Fibroblast of lung (primary cell): Measurements from ENCODE around the gene C6orf132. TPM values are rescaled to one million over a fixed set of nuclear protein-coding genes. Genes with fewer than 3 reads are reported as not detected.
A peak's percentile ranks its signal among the peaks of the same experiment; 100 is the strongest.

Experiments
- DNase-seq, 2 donors: peaks; one replicate each; pipeline versions ENCODE4 v3.0.0 to v3.0.0-alpha.2; 2010; ENCODE audit warnings: low read depth in 2 of 2
- H2AFZ ChIP-seq: 2 replicates; pipeline ENCODE4 v1.5.1; 2012; ENCODE audit warnings: low read length, control low read depth, inconsistent platforms
- H3K27ac ChIP-seq: 2 replicates; pipeline ENCODE4 v1.5.1; 2011; ENCODE audit warnings: low read length, control low read depth; ENCODE audit not compliant: insufficient read depth
- H3K27me3 ChIP-seq: 2 replicates; pipeline ENCODE4 v1.5.1; 2011; ENCODE audit warnings: mild to moderate bottlenecking, low read length; ENCODE audit not compliant: control insufficient read depth, insufficient read depth
- H3K36me3 ChIP-seq: 2 replicates; pipeline ENCODE4 v1.5.1; 2011; ENCODE audit warnings: low read length; ENCODE audit not compliant: control insufficient read depth, insufficient read depth
- H3K4me1 ChIP-seq: 2 replicates; pipeline ENCODE4 v1.5.1; 2011; ENCODE audit warnings: low read length; ENCODE audit not compliant: control insufficient read depth, insufficient read depth; ENCODE audit errors: extremely low read depth
- H3K4me2 ChIP-seq: 2 replicates; pipeline ENCODE4 v1.5.1; 2011; ENCODE audit warnings: low read length, control low read depth; ENCODE audit not compliant: insufficient read depth; ENCODE audit errors: extremely low read depth
- H3K4me3 ChIP-seq, 4 experiments: fragments of 200-600 bp in 1 of 4; sonication (generic) in 1 of 4; replicated peaks in 1 of 4; 2 replicates each; pipeline ENCODE4 v1.5.1; 2011 to 2016; ENCODE audit warnings: low read length in 4 of 4, low read depth in 3 of 4, mild to moderate bottlenecking in 3 of 4, control low read depth in 2 of 4, inconsistent platforms in 1 of 4, mixed read lengths in 1 of 4; ENCODE audit not compliant: insufficient read depth in 1 of 4; ENCODE audit errors: control extremely low read depth in 1 of 4
- H3K79me2 ChIP-seq: 2 replicates; pipeline ENCODE4 v1.5.1; 2012; ENCODE audit warnings: mild to moderate bottlenecking, low read length, inconsistent platforms; ENCODE audit not compliant: control insufficient read depth, insufficient read depth
- H3K9ac ChIP-seq: 2 replicates; pipeline ENCODE4 v1.5.1; 2011; ENCODE audit warnings: mild to moderate bottlenecking, low read length, control low read depth; ENCODE audit not compliant: insufficient read depth
- H3K9me3 ChIP-seq: 2 replicates; pipeline ENCODE4 v1.5.1; 2012; ENCODE audit warnings: low read depth, low read length; ENCODE audit not compliant: control insufficient read depth, insufficient read depth
- H4K20me1 ChIP-seq: 2 replicates; pipeline ENCODE4 v1.5.1; 2011; ENCODE audit warnings: low read length; ENCODE audit not compliant: control insufficient read depth, insufficient read depth; ENCODE audit errors: extremely low read depth
- CTCF ChIP-seq, 2 donors: IDR thresholded peaks in 1 of 2; conservative IDR thresholded peaks in 1 of 2; 1 replicate in 1 of 2; 2 replicates in 1 of 2; pipeline ENCODE4 v1.5.1; 2011 to 2012; ENCODE audit warnings: low read length in 2 of 2, control low read depth in 1 of 2, inconsistent platforms in 1 of 2, low read depth in 1 of 2, mild to moderate bottlenecking in 1 of 2
- EZH2 ChIP-seq: IDR thresholded peaks from 2 replicates; pipeline ENCODE4 v1.5.1; 2012; ENCODE audit warnings: low read length, control low read depth, mild to moderate bottlenecking; ENCODE audit errors: missing control alignments
- polyA plus RNA-seq, 2 donors: library from polyadenylated mRNA; depleted of rRNA in 1 of 2; stranded (reverse) in 1 of 2; unstranded in 1 of 2; fragments of >200 nt; gene quantifications; 2 replicates each; pipeline ENCODE4 v1.2.1, GENCODE V29; 2011 to 2012; ENCODE audit warnings: missing spikeins in 1 of 2
- total RNA-seq: library from RNA; depleted of rRNA; stranded (reverse); fragments of >200 nt; gene quantifications from 2 replicates; pipeline ENCODE4 v1.2.1, GENCODE V29; 2014

Gene C6orf132
- total and polyA plus RNA-seq, 2 donors (not counting 1 experiment from before 2014, with no cell fraction given) = 0.87 to 1.2 TPM

GRCh38 chr6:42159431-42160024 is 17.1 kb upstream of the C6orf132 start:
- Histone ChIP-seq H3K4me3 (no peak overlapping the region), H3K4me2 (no peak overlapping the region), H2AFZ (no peak overlapping the region), H3K4me1 (peaks cover 4% of the 10 kb centered on the region), H3K36me3 (no peaks in the 10 kb centered on the region), H4K20me1 (no peaks in the 10 kb centered on the region), H3K79me2 (no peaks in the 10 kb centered on the region), H3K27ac (no peak overlapping the region), H3K27me3 (peaks cover 15% of the 10 kb centered on the region), H3K9me3 (no peaks in the 10 kb centered on the region), H3K9ac (no peak overlapping the region)
- TF ChIP-seq EZH2 (no peak), CTCF (conservative IDR thresholded peaks at IDR 0.05 in 1 of 2, IDR thresholded peaks at IDR 0.05 in 1 of 2; ENCODE audit: low read depth in 1 of 2, low read length in 2 of 2) (no peak)
- no peak for DNase-seq

- peaks cover 4% of the 10 kb centered on the region for H3K4me1 ChIP-seq
- H2AFZ ChIP-seq = no peak overlapping the region
- H3K9me3 ChIP-seq = no peaks in the 10 kb centered on the region
- H4K20me1 ChIP-seq = no peaks in the 10 kb centered on the region
- no peak for DNase-seq
- H3K4me2 ChIP-seq = no peak overlapping the region
- H3K79me2 ChIP-seq = no peaks in the 10 kb centered on the region
- TF ChIP-seq CTCF (conservative IDR thresholded peaks at IDR 0.05 in 1 of 2, IDR thresholded peaks at IDR 0.05 in 1 of 2; ENCODE audit: low read depth in 1 of 2, low read length in 2 of 2) (no peak), EZH2 (no peak)
- peaks cover 15% of the 10 kb centered on the region for H3K27me3 ChIP-seq
- no peak overlapping the region for H3K9ac ChIP-seq
- no peaks in the 10 kb centered on the region for H3K36me3 ChIP-seq
- H3K27ac ChIP-seq = no peak overlapping the region
- no peak overlapping the region for H3K4me3 ChIP-seq
These were observed 16.2 kb upstream of the C6orf132 start for GRCh38 chr6:42158631-42159030.

- Histone ChIP-seq H3K79me2 (no peaks in the 10 kb centered on the region), H3K4me1 (peaks cover 4% of the 10 kb centered on the region), H3K27me3 (peaks cover 14% of the 10 kb centered on the region), H3K9me3 (no peaks in the 10 kb centered on the region), H3K36me3 (no peaks in the 10 kb centered on the region), H2AFZ (no peak overlapping the region), H4K20me1 (no peaks in the 10 kb centered on the region), H3K9ac (no peak overlapping the region), H3K4me3 (no peak overlapping the region), H3K27ac (no peak overlapping the region), H3K4me2 (no peak overlapping the region)
- TF ChIP-seq EZH2 (no peak), CTCF (conservative IDR thresholded peaks at IDR 0.05 in 1 of 2, IDR thresholded peaks at IDR 0.05 in 1 of 2; ENCODE audit: low read depth in 1 of 2, low read length in 2 of 2) (no peak)
- DNase-seq = peak; percentile 23 to 50
These were observed 15.6 kb upstream of the C6orf132 start for GRCh38 chr6:42158011-42158410.
